K562 (cell line): ENCODE data around the gene TUBB2A. TPM values are rescaled to one million over a fixed set of nuclear protein-coding genes. Genes with fewer than 3 reads are reported as not detected.

Experiments used
- CBX2 ChIP-seq: fragments of 200-600 bp; sonication (generic); IDR thresholded peaks from one replicate; pipeline ENCODE4 v1.6.1; 2012; ENCODE audit warnings: mild to moderate bottlenecking, low read length, inconsistent platforms; ENCODE audit not compliant: insufficient read depth, poor library complexity, severe bottlenecking
- CSDE1 ChIP-seq, 2 experiments: fragments of 450-650 bp; IDR thresholded peaks; 2 replicates each; pipeline ENCODE4 v1.6.1; 2016; ENCODE audit warnings: mild to moderate bottlenecking in 1 of 2
- ERF ChIP-seq: fragments of 450-650 bp; formaldehyde crosslinking; IDR thresholded peaks from 2 replicates; pipeline ENCODE4 v1.4.0; 2020; ENCODE audit warnings: mild to moderate bottlenecking, mixed read lengths
- ESRRB ChIP-seq: fragments of 250-450 bp; sonication (Bioruptor Pico); IDR thresholded peaks from 2 replicates; pipeline ENCODE4 v1.5.0; 2020; ENCODE audit warnings: mild to moderate bottlenecking, moderate library complexity, borderline replicate concordance
- ETV5 ChIP-seq: sonication (generic); formaldehyde crosslinking; IDR thresholded peaks from 2 replicates; pipeline ENCODE4 v1.4.0; 2020; ENCODE audit warnings: low read depth, mild to moderate bottlenecking, missing genetic modification reagents
- GATAD2B ChIP-seq: fragments of 450-650 bp; IDR thresholded peaks from 2 replicates; pipeline ENCODE4 v1.6.1; 2017; ENCODE audit warnings: mild to moderate bottlenecking, borderline replicate concordance
- KHSRP ChIP-seq: fragments of 450-650 bp; IDR thresholded peaks from 2 replicates; pipeline ENCODE4 v1.6.1; 2017
- NCOA4 ChIP-seq: fragments of 450-650 bp; IDR thresholded peaks from 2 replicates; pipeline ENCODE4 v1.6.1; 2018; ENCODE audit warnings: mild to moderate bottlenecking; ENCODE audit not compliant: partially characterized antibody
- SAFB2 ChIP-seq: fragments of 200-400 bp; formaldehyde crosslinking; IDR thresholded peaks from 2 replicates; pipeline ENCODE4 v1.6.1; 2018; ENCODE audit warnings: borderline replicate concordance, low read length, low read depth, moderate library complexity; ENCODE audit not compliant: severe bottlenecking
- TEAD1 ChIP-seq, 2 experiments: fragments of 450-650 bp in 1 of 2; sonication (generic) in 1 of 2; formaldehyde crosslinking; IDR thresholded peaks; 2 replicates each; pipeline versions ENCODE4 v1.4.0 to v1.8.0; 2020 to 2022; ENCODE audit warnings: mild to moderate bottlenecking in 2 of 2, missing genetic modification reagents in 1 of 2
- TGIF2 ChIP-seq: sonication (generic); formaldehyde crosslinking; IDR thresholded peaks from 2 replicates; pipeline ENCODE4 v1.8.1; 2022; ENCODE audit warnings: mild to moderate bottlenecking, missing genetic modification reagents, moderate library complexity
- ZFPM2 ChIP-seq: fragments of 250-450 bp; sonication (Bioruptor Pico); IDR thresholded peaks from 2 replicates; pipeline ENCODE4 v1.5.1; 2022; ENCODE audit warnings: mild to moderate bottlenecking
- ZNF134 ChIP-seq: fragments of 250-450 bp; sonication (Bioruptor Pico); conservative IDR thresholded peaks from 2 replicates; pipeline ENCODE4 v1.4.0; 2020
- ZNF518B ChIP-seq: fragments of 250-450 bp; sonication (Bioruptor Pico); IDR thresholded peaks from 2 replicates; pipeline ENCODE4 v1.5.0; 2021; ENCODE audit warnings: mild to moderate bottlenecking, moderate library complexity
- ZNF609 ChIP-seq: sonication (generic); formaldehyde crosslinking; IDR thresholded peaks from 2 replicates; pipeline ENCODE4 v1.8.1; 2023; ENCODE audit warnings: missing genetic modification reagents, mild to moderate bottlenecking, borderline replicate concordance
- ZNF76 ChIP-seq: fragments of 250-450 bp; sonication (Bioruptor Pico); IDR thresholded peaks from 2 replicates; pipeline ENCODE4 v1.4.0; 2020; ENCODE audit warnings: mild to moderate bottlenecking, moderate library complexity, borderline replicate concordance
- polyA plus RNA-seq, 8 experiments: library from polyadenylated mRNA; depleted of rRNA in 4 of 8; stranded (reverse) in 5 of 8; unstranded in 3 of 8; fragments of >200 nt; fragmentation: Nextera tagmentation in 2 of 8; fragmentation: Illumina TruSeq in 1 of 8; extraction: Ambion mirVana in 2 of 8; extraction: Trizol in 1 of 8; gene quantifications; 2 replicates each; pipeline versions ENCODE4 v1.2.1 to v1.2.3, GENCODE V29; 2011 to 2014; ENCODE audit warnings: inconsistent platforms in 1 of 8, missing spikeins in 1 of 8
- total RNA-seq, 7 experiments: library from RNA; depleted of rRNA in 6 of 7; stranded (reverse); fragments of >200 nt in 6 of 7; fragmentation: Illumina TruSeq in 2 of 7; extraction: Trizol in 2 of 7; gene quantifications; 2 replicates each; pipeline versions ENCODE4 v1.2.1 to v1.2.3, GENCODE V29; 2011 to 2021; ENCODE audit warnings: low replicate concordance in 1 of 7
- TF ChIP-seq, protein P1 (sequence below): IDR thresholded peaks from 3 replicates; pipeline ENCODE4 v1.6.1; 2011; ENCODE audit warnings: borderline replicate concordance, mild to moderate bottlenecking; ENCODE audit not compliant: insufficient read length, insufficient read depth

The TUBB2A gene
- total and polyA plus RNA-seq, 9 of the 15 experiments (the other 6 are each of a cell fraction or from before 2014, with no cell fraction given) = 3.6 to 92.1 (median 45.6) TPM

DNA sequence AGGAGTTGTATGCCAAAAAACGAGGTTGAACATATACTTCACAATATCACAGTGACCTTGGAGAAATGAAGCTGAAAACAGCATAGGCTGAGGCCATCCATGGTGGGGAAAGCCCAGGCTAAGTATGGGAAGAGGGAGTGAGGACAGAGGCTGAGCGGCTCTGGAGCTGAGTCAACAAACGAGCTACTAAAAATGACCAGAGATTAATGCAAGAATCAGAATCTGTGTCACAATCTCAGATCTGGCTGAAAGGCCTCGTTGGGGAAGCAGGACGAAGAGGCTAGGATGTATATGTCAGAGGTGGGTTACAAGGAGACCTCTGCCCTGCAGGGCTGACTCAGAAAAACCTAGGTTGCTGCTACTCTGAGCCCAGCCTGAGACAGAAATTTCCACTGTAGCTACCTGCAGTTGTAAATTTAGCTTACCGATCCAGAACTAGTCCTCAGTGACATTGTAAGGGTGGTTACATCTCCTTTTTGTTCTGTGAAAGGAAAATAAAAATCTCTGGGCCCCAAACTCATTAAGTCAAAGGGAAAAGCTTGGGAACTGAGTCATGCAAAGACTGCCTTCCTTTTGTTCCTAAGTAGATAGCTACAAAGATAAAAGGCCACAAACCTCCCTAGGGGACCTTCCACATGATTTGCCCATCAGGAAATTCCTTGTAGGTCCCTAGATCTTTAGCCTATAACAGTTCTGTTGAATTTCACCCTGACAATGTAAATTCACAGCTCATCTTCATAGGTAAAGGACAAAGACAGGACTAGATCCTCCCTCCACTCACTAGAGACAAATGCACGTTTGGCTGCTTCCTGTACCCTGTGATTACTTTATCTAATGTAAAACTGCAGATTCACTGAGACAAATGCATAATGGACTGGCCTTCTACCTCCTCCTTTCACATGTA, 8.5 kb upstream of the TUBB2A start (continued):
- TF ChIP-seq, protein P1, sequence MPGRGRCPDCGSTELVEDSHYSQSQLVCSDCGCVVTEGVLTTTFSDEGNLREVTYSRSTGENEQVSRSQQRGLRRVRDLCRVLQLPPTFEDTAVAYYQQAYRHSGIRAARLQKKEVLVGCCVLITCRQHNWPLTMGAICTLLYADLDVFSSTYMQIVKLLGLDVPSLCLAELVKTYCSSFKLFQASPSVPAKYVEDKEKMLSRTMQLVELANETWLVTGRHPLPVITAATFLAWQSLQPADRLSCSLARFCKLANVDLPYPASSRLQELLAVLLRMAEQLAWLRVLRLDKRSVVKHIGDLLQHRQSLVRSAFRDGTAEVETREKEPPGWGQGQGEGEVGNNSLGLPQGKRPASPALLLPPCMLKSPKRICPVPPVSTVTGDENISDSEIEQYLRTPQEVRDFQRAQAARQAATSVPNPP = no peak
- TF ChIP-seq ETV5 (no peak), ERF (no peak), CSDE1 (IDR thresholded peaks at IDR 0.05) (no peak), ZNF609 (CRISPR knock-in tag) (no peak), KHSRP (no peak), NCOA4 (no peak), ZFPM2 (CRISPR knock-in tag) (0 out of 2 replicates have a peak, but pooled peaks have one; percentile 47), ESRRB (no peak), ZNF518B (no peak), GATAD2B (no peak), TGIF2 (CRISPR knock-in tag) (no peak), ZNF76 (CRISPR knock-in tag) (no peak), SAFB2 (no peak), TEAD1 (CRISPR knock-in tag; IDR thresholded peaks at IDR 0.05) (no peak), ZNF134 (no peak), CBX2 (no peak)
